Loucy (cell line): ENCODE measurements around the gene TCF7L2.

Experiments
- H2AFZ ChIP-seq: fragments of 200-600 bp; sonication (generic); 2 replicates; pipeline ENCODE4 v1.6.0; 2016; ENCODE audit warnings: antibody characterized with exemption, mild to moderate bottlenecking, low read length, moderate library complexity
- H3F3A ChIP-seq: fragments of 200-600 bp; 2 replicates; pipeline ENCODE4 v1.6.0; 2016; ENCODE audit warnings: antibody characterized with exemption, low read depth, mild to moderate bottlenecking
- H3K27me3 ChIP-seq: fragments of 200-600 bp; sonication (generic); 2 replicates; pipeline ENCODE4 v1.6.1; 2014; ENCODE audit warnings: low read length, mild to moderate bottlenecking; ENCODE audit not compliant: insufficient read depth, poor library complexity, severe bottlenecking
- H3K36me3 ChIP-seq: fragments of 200-600 bp; sonication (generic); 2 replicates; pipeline ENCODE4 v1.6.1; 2016; ENCODE audit warnings: low read length; ENCODE audit not compliant: insufficient read depth
- H3K4me1 ChIP-seq: fragments of 200-600 bp; sonication (generic); 2 replicates; pipeline ENCODE4 v1.5.1; 2014; ENCODE audit warnings: low read length, mild to moderate bottlenecking; ENCODE audit not compliant: insufficient read depth, poor library complexity, severe bottlenecking
- H3K4me2 ChIP-seq: fragments of 200-600 bp; sonication (generic); 2 replicates; pipeline ENCODE4 v1.6.0; 2014; ENCODE audit warnings: antibody characterized with exemption, low read length, low read depth, mild to moderate bottlenecking; ENCODE audit not compliant: poor library complexity, severe bottlenecking
- H3K4me3 ChIP-seq: fragments of 200-600 bp; sonication (generic); 2 replicates; pipeline ENCODE4 v1.5.1; 2014; ENCODE audit warnings: low read length, mild to moderate bottlenecking, mixed read lengths; ENCODE audit not compliant: poor library complexity, severe bottlenecking
- H3K79me2 ChIP-seq: fragments of 200-600 bp; sonication (generic); 2 replicates; pipeline ENCODE4 v1.6.1; 2014; ENCODE audit warnings: low read length; ENCODE audit not compliant: insufficient read depth
- H3K9ac ChIP-seq: fragments of 200-600 bp; sonication (generic); 2 replicates; pipeline ENCODE4 v1.6.0; 2014; ENCODE audit warnings: mild to moderate bottlenecking, low read depth, low read length, moderate library complexity; ENCODE audit not compliant: poor library complexity, severe bottlenecking
- H3K9me2 ChIP-seq: fragments of 200-600 bp; sonication (generic); replicated peaks from 2 replicates; pipeline ENCODE4 v1.6.1; 2016; ENCODE audit warnings: low read depth, low read length, mixed read lengths
- H3K9me3 ChIP-seq: fragments of 200-600 bp; sonication (generic); 2 replicates; pipeline ENCODE4 v1.6.1; 2014; ENCODE audit warnings: mild to moderate bottlenecking, antibody characterized with exemption, low read length, low read depth; ENCODE audit not compliant: insufficient read depth
- H4K20me1 ChIP-seq: fragments of 200-600 bp; sonication (generic); 2 replicates; pipeline ENCODE4 v1.6.0; 2014; ENCODE audit warnings: antibody characterized with exemption, low read length, mild to moderate bottlenecking; ENCODE audit not compliant: insufficient read depth, poor library complexity, severe bottlenecking
- EZH2phosphoT487 ChIP-seq: fragments of 200-600 bp; IDR thresholded peaks from 2 replicates; pipeline ENCODE4 v1.6.1; 2018; ENCODE audit warnings: antibody characterized with exemption, mild to moderate bottlenecking, moderate library complexity, borderline replicate concordance
- TF ChIP-seq, protein P1 (sequence below): fragments of 200-600 bp; sonication (generic); conservative IDR thresholded peaks from 2 replicates; pipeline ENCODE4 v1.5.1; 2014; ENCODE audit warnings: mild to moderate bottlenecking, antibody characterized with exemption, low read length

The TCF7L2 gene

DNA sequence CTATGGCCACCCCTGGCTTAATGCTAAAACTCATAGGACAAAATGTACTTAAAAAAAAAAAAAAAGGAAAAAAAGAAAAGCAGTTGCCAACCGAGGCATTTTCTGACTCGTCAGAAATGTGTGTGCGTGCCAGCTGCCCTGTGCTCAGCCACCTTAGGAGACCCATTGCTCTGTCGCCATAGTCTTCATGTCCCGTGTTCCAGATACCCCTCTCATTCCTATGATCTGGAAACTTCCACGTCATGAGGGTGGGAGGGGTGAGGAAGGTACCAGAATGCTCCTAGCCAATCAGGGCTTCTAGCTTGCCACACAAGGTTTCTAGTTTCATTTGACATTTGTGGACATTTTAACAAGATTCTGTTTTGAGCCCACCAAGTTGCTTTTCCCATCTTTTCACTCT lies 212.9 kb downstream of the TCF7L2 start:
- Histone ChIP-seq H2AFZ (peak overlapping the region; percentile 16; the same call in 1 of the 2 replicates), H3F3A (no peaks in the 10 kb centered on the region), H3K4me2 (peak overlapping the region; percentile 68), H3K9me3 (no peaks in the 10 kb centered on the region), H3K36me3 (no peaks in the 10 kb centered on the region; the same call in 1 of the 2 replicates), H3K79me2 (no peaks in the 10 kb centered on the region), H3K4me3 (peak overlapping the region; percentile 49), H4K20me1 (no peaks in the 10 kb centered on the region), H3K27me3 (no peaks in the 10 kb centered on the region), H3K9me2 (no peaks in the 10 kb centered on the region), H3K4me1 (peaks cover 39% of the 10 kb centered on the region), H3K9ac (peak overlapping the region; percentile 54)
- TF ChIP-seq EZH2phosphoT487 = no peak
- TF ChIP-seq, protein P1, sequence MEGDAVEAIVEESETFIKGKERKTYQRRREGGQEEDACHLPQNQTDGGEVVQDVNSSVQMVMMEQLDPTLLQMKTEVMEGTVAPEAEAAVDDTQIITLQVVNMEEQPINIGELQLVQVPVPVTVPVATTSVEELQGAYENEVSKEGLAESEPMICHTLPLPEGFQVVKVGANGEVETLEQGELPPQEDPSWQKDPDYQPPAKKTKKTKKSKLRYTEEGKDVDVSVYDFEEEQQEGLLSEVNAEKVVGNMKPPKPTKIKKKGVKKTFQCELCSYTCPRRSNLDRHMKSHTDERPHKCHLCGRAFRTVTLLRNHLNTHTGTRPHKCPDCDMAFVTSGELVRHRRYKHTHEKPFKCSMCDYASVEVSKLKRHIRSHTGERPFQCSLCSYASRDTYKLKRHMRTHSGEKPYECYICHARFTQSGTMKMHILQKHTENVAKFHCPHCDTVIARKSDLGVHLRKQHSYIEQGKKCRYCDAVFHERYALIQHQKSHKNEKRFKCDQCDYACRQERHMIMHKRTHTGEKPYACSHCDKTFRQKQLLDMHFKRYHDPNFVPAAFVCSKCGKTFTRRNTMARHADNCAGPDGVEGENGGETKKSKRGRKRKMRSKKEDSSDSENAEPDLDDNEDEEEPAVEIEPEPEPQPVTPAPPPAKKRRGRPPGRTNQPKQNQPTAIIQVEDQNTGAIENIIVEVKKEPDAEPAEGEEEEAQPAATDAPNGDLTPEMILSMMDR = no peak

DNA sequence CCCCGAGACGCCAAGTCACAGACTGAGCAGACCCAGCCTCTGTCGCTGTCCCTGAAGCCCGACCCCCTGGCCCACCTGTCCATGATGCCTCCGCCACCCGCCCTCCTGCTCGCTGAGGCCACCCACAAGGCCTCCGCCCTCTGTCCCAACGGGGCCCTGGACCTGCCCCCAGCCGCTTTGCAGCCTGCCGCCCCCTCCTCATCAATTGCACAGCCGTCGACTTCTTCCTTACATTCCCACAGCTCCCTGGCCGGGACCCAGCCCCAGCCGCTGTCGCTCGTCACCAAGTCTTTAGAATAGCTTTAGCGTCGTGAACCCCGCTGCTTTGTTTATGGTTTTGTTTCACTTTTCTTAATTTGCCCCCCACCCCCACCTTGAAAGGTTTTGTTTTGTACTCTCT lies 215.6 kb downstream of the TCF7L2 start:
- Histone ChIP-seq H3F3A (no peaks in the 10 kb centered on the region), H3K9ac (no peak overlapping the region), H3K79me2 (no peaks in the 10 kb centered on the region), H3K4me2 (no peak overlapping the region), H3K36me3 (no peaks in the 10 kb centered on the region), H3K9me3 (no peaks in the 10 kb centered on the region), H4K20me1 (no peaks in the 10 kb centered on the region), H3K4me3 (no peak overlapping the region), H3K9me2 (no peaks in the 10 kb centered on the region), H3K4me1 (peaks cover 56% of the 10 kb centered on the region), H3K27me3 (no peaks in the 10 kb centered on the region), H2AFZ (no peak overlapping the region)
- TF ChIP-seq, protein P1 = no peak
- TF ChIP-seq EZH2phosphoT487 = no peak

DNA sequence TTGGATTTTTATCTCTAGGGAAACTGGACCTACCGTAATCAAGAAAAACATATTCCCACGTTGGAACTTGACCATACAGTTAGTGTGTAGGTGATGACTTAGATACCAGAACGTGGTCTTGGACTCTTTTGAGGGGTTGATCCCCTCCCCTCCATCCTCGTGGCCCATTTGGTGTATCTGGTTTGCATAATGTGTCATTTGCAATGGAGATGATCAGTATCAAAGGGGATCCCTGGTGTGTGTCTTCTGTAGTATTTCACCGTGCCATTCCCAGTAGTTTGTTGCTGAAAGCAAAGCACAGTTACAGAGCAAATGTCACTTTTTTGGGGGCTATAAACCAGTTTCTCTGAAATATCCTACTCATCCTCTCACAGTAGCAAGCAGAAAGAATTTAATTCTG lies 217.7 kb downstream of the TCF7L2 start:
- H3K79me2 ChIP-seq = no peaks in the 10 kb centered on the region
- no peak overlapping the region for H3K4me2 ChIP-seq
- no peaks in the 10 kb centered on the region for H3K9me2 ChIP-seq
- no peaks in the 10 kb centered on the region for H3F3A ChIP-seq
- no peaks in the 10 kb centered on the region for H3K27me3 ChIP-seq
- H4K20me1 ChIP-seq = no peaks in the 10 kb centered on the region
- peaks cover 36% of the 10 kb centered on the region for H3K4me1 ChIP-seq
- H3K9ac ChIP-seq = no peak overlapping the region
- H3K4me3 ChIP-seq = no peak overlapping the region
- no peak overlapping the region for H2AFZ ChIP-seq
- no peaks in the 10 kb centered on the region for H3K36me3 ChIP-seq
- H3K9me3 ChIP-seq = no peaks in the 10 kb centered on the region
- TF ChIP-seq, protein P1 = no peak
- no peak for TF ChIP-seq EZH2phosphoT487
